Measurements from ENCODE around the gene PAIP1.
"Not testable (repeated sequence)": the region's sequence is repeated elsewhere in the genome, so short reads cannot be mapped to it uniquely, and the experiment has no call there.

PAIP1 gene

GRCh38 chr5:43520615-43521014 is 36.3 kb downstream of the PAIP1 start:
- no peak for DNase-seq (ENCODE audit: low read depth in 1 of 2, low spot score in 1 of 2)

- no peak for DNase-seq (ENCODE audit: low read depth in 1 of 2, low spot score in 1 of 2)
Measured at GRCh38 chr5:43515678-43516048, 41.2 kb downstream of the PAIP1 start.

- peak; percentile 89 to 95 for DNase-seq (ENCODE audit: low read depth in 1 of 2, low spot score in 1 of 2)
Measured at GRCh38 chr5:43514816-43515677, 41.8 kb downstream of the PAIP1 start, which contains the start of gene C5orf34. C5orf34 (minus strand) TSS chr5:43515148; CDS start chr5:43509339, 5,809 bp downstream.

- peak; percentile 3 to 27 for DNase-seq (ENCODE audit: low read depth in 1 of 2, low spot score in 1 of 2)
Measured at GRCh38 chr5:43514471-43514815, 42.4 kb downstream of the PAIP1 start.

GRCh38 chr5:43514025-43514424 is 42.9 kb downstream of the PAIP1 start:
- DNase-seq (ENCODE audit: low read depth in 1 of 2, low spot score in 1 of 2), result no peak

- not testable (repeated sequence) for DNase-seq (ENCODE audit: low read depth in 1 of 2, low spot score in 1 of 2)
Measured at GRCh38 chr5:43511062-43511461, 45.8 kb downstream of the PAIP1 start.

- no peak for DNase-seq (ENCODE audit: low read depth in 1 of 2, low spot score in 1 of 2)
Measured at GRCh38 chr5:43498581-43498980, 58.3 kb downstream of the PAIP1 start.

GRCh38 chr5:43497311-43498104 is 59.4 kb downstream of the PAIP1 start:
- DNase-seq (ENCODE audit: low read depth in 1 of 2, low spot score in 1 of 2), result no peak

- DNase-seq (ENCODE audit: low read depth in 1 of 2, low spot score in 1 of 2), result no peak
Measured at GRCh38 chr5:43491326-43491725, 65.6 kb downstream of the PAIP1 start.

GRCh38 chr5:43486353-43486752 is 70.5 kb downstream of the PAIP1 start:
- no peak for DNase-seq (ENCODE audit: low read depth in 1 of 2, low spot score in 1 of 2)

GRCh38 chr5:43485406-43485805 is 71.5 kb downstream of the PAIP1 start:
- no peak for DNase-seq (ENCODE audit: low read depth in 1 of 2, low spot score in 1 of 2)

- DNase-seq (ENCODE audit: low read depth in 1 of 2, low spot score in 1 of 2), result peak; percentile 64 to 80
Measured at GRCh38 chr5:43484106-43484849, 72.6 kb downstream of the PAIP1 start.

GRCh38 chr5:43483298-43484105 is 73.4 kb downstream of the PAIP1 start, which contains the start of gene TMEM267:
TMEM267 (minus strand) TSS chr5:43483865; CDS start chr5:43453969, 29,896 bp downstream.
- DNase-seq (ENCODE audit: low read depth in 1 of 2, low spot score in 1 of 2), result peak; percentile 70 to 78

- no peak for DNase-seq (ENCODE audit: low read depth in 1 of 2, low spot score in 1 of 2)
Measured at GRCh38 chr5:43482490-43483297, 74.2 kb downstream of the PAIP1 start.
